HL-60 (cell line): ENCODE data around the gene UBE2E1.

Experiments
- CTCF ChIP-seq: IDR thresholded peaks from one replicate; pipeline ENCODE4 v1.5.1; 2011; ENCODE audit warnings: low read length, control low read depth, inconsistent platforms; ENCODE audit not compliant: insufficient read depth
- POLR2AphosphoS5 ChIP-seq: IDR thresholded peaks from 2 replicates; pipeline ENCODE4 v1.6.1; 2012; ENCODE audit warnings: low read depth
- REST ChIP-seq: IDR thresholded peaks from 2 replicates; pipeline ENCODE4 v1.6.1; 2012; ENCODE audit warnings: low read depth; ENCODE audit not compliant: insufficient replicate concordance

- TF ChIP-seq REST (no peak), CTCF (no peak), POLR2AphosphoS5 (no peak)
Measured at GRCh38 chr3:23867400-23867799, 61.6 kb downstream of the UBE2E1 start.
